ENCODE measurements around the gene MTHFSD.
A peak's percentile ranks its signal among the peaks of the same experiment; 100 is the strongest.

The MTHFSD gene

GRCh38 chr16:86567701-86568581 is 12.9 kb upstream of the MTHFSD start:
- peaks cover 0 to 38% (median 13%) of the 10 kb centered on the region in 11 experiments; a peak in 11 of 22 replicates for H4K20me1 ChIP-seq
- H3K4me1 ChIP-seq = peaks cover 16 to 38% (median 31%) of the 10 kb centered on the region in 10 experiments
- peak overlapping the region in 2 of 10 experiments; percentile 58 to 67; a peak in 3 of 20 replicates for H3K4me3 ChIP-seq
- no peaks in the 10 kb centered on the region for H3K36me3 ChIP-seq
- H3K9me3 ChIP-seq (replicated peaks in 1 of 11) = peaks cover 0 to 16% (median 0%) of the 10 kb centered on the region in 11 experiments; a peak in 4 of 22 replicates
- no peak overlapping the region for H3K9ac ChIP-seq
- H3K27me3 ChIP-seq = peaks cover 85 to 92% (median 88%) of the 10 kb centered on the region in 11 experiments
- H3K27ac ChIP-seq = no peak overlapping the region
- peak overlapping the region in 2 of 11 experiments; percentile 82 to 93; a peak in 4 of 22 replicates for H3K4me2 ChIP-seq
- TF ChIP-seq Cebpa-rat (IDR thresholded peaks at IDR 0.05) = no peak

GRCh38 chr16:86566966-86567700 is 12.1 kb upstream of the MTHFSD start:
- H3K27me3 ChIP-seq = peaks cover 82 to 84% (median 83%) of the 10 kb centered on the region in 11 experiments
- peak overlapping the region; percentile 46 to 73 (median 63) for H3K4me3 ChIP-seq
- peak overlapping the region in 7 of 11 experiments; percentile 22 to 49 (median 44); a peak in 7 of 22 replicates for H3K9ac ChIP-seq
- H3K9me3 ChIP-seq (replicated peaks in 1 of 11) = peaks cover 0 to 16% (median 0%) of the 10 kb centered on the region in 11 experiments; a peak in 4 of 22 replicates
- H3K4me1 ChIP-seq = peaks cover 16 to 34% (median 30%) of the 10 kb centered on the region in 10 experiments
- H4K20me1 ChIP-seq = peaks cover 0 to 38% (median 13%) of the 10 kb centered on the region in 11 experiments; a peak in 11 of 22 replicates
- TF ChIP-seq Cebpa-rat (IDR thresholded peaks at IDR 0.05) = no peak
- H3K27ac ChIP-seq = no peak overlapping the region
- H3K4me2 ChIP-seq = peak overlapping the region; percentile 82 to 94 (median 92)
- no peaks in the 10 kb centered on the region for H3K36me3 ChIP-seq

GRCh38 chr16:86566601-86566965 is 11.5 kb upstream of the MTHFSD start, which contains the start of gene FOXC2:
FOXC2 (plus strand) TSS chr16:86566829; CDS start chr16:86567336, 507 bp downstream.
- Histone ChIP-seq H3K4me2 (peak within 1 kb of the TSS; percentile 82 to 94 (median 92)), H3K27ac (no peak within 1 kb of the TSS), H3K4me1 (peaks cover 13 to 28% (median 25%) of the 10 kb centered on the region in 10 experiments), H3K4me3 (peak within 1 kb of the TSS; percentile 46 to 73 (median 63)), H3K9me3 (replicated peaks in 1 of 11) (peaks cover 0 to 16% (median 0%) of the 10 kb centered on the region in 11 experiments; a peak in 4 of 22 replicates), H3K27me3 (peaks cover 77 to 78% (median 78%) of the 10 kb centered on the region in 11 experiments), H3K9ac (peak within 1 kb of the TSS in 7 of 11 experiments; percentile 22 to 49 (median 44); a peak in 7 of 22 replicates), H4K20me1 (peaks cover 0 to 38% (median 13%) of the 10 kb centered on the region in 11 experiments; a peak in 11 of 22 replicates), H3K36me3 (no peaks in the 10 kb centered on the region)
- no peak for TF ChIP-seq Cebpa-rat (IDR thresholded peaks at IDR 0.05)

GRCh38 chr16:86565644-86566511 is 10.8 kb upstream of the MTHFSD start:
- Histone ChIP-seq H3K27me3 (peaks cover 70 to 71% (median 71%) of the 10 kb centered on the region in 11 experiments), H3K4me3 (peak overlapping the region in 6 of 10 experiments; percentile 46 to 73 (median 62); a peak in 5 of 20 replicates)

GRCh38 chr16:86565181-86565631 is 10.2 kb upstream of the MTHFSD start:
- no peaks in the 10 kb centered on the region for H3K36me3 ChIP-seq
- no peak overlapping the region for H3K9ac ChIP-seq
- H3K27me3 ChIP-seq = peaks cover 64% of the 10 kb centered on the region in 11 experiments
- H4K20me1 ChIP-seq = peaks cover 0 to 38% (median 10%) of the 10 kb centered on the region in 11 experiments; a peak in 11 of 22 replicates
- no peak for TF ChIP-seq Cebpa-rat (IDR thresholded peaks at IDR 0.05)
- H3K27ac ChIP-seq = no peak overlapping the region
- peaks cover 0 to 16% (median 0%) of the 10 kb centered on the region in 11 experiments; a peak in 4 of 22 replicates for H3K9me3 ChIP-seq (replicated peaks in 1 of 11)
- H3K4me2 ChIP-seq = no peak overlapping the region
- peaks cover 0 to 15% (median 12%) of the 10 kb centered on the region in 10 experiments; a peak in 13 of 20 replicates for H3K4me1 ChIP-seq
- no peak overlapping the region for H3K4me3 ChIP-seq

More at GRCh38 chr16:86565644-86566511, 10.8 kb upstream of the MTHFSD start:
- H4K20me1 ChIP-seq = peaks cover 0 to 38% (median 10%) of the 10 kb centered on the region in 11 experiments; a peak in 11 of 22 replicates
- H3K27ac ChIP-seq = no peak overlapping the region
- peaks cover 0 to 16% (median 0%) of the 10 kb centered on the region in 11 experiments; a peak in 4 of 22 replicates for H3K9me3 ChIP-seq (replicated peaks in 1 of 11)
- H3K36me3 ChIP-seq = no peaks in the 10 kb centered on the region
- TF ChIP-seq Cebpa-rat (IDR thresholded peaks at IDR 0.05) = no peak
- H3K9ac ChIP-seq = no peak overlapping the region
- peak overlapping the region; percentile 82 to 94 (median 92); a peak in 17 of 22 replicates for H3K4me2 ChIP-seq
- peaks cover 6 to 21% (median 18%) of the 10 kb centered on the region in 10 experiments for H3K4me1 ChIP-seq

GRCh38 chr16:86563469-86564345 is 8.7 kb upstream of the MTHFSD start:
- peaks cover 0 to 16% (median 0%) of the 10 kb centered on the region in 11 experiments; a peak in 4 of 22 replicates for H3K9me3 ChIP-seq (replicated peaks in 1 of 11)
- H3K27ac ChIP-seq = no peak overlapping the region
- H3K36me3 ChIP-seq = no peaks in the 10 kb centered on the region
- H3K9ac ChIP-seq = peak overlapping the region in 8 of 11 experiments; percentile 33 to 64 (median 42); a peak in 12 of 22 replicates
- peaks cover 0 to 35% (median 10%) of the 10 kb centered on the region in 11 experiments; a peak in 11 of 22 replicates for H4K20me1 ChIP-seq
- H3K4me3 ChIP-seq = peak overlapping the region in 2 of 10 experiments; percentile 16; a peak in 3 of 20 replicates
- H3K4me2 ChIP-seq = peak overlapping the region; percentile 6 to 86 (median 63); a peak in 21 of 22 replicates
- H3K27me3 ChIP-seq = peaks cover 49% of the 10 kb centered on the region in 11 experiments
- TF ChIP-seq Cebpa-rat (IDR thresholded peaks at IDR 0.05) = no peak
- peaks cover 0 to 15% (median 12%) of the 10 kb centered on the region in 10 experiments; a peak in 13 of 20 replicates for H3K4me1 ChIP-seq

GRCh38 chr16:86562356-86562755 is 7.3 kb upstream of the MTHFSD start:
- Histone ChIP-seq H3K36me3 (no peaks in the 10 kb centered on the region), H3K4me1 (peaks cover 0 to 15% (median 12%) of the 10 kb centered on the region in 10 experiments; a peak in 13 of 20 replicates), H4K20me1 (peaks cover 0 to 22% (median 3%) of the 10 kb centered on the region in 11 experiments; a peak in 7 of 22 replicates), H3K4me3 (no peak overlapping the region), H3K27me3 (peaks cover 35 to 36% (median 36%) of the 10 kb centered on the region in 11 experiments), H3K9me3 (replicated peaks in 1 of 11) (peaks cover 0 to 10% (median 0%) of the 10 kb centered on the region in 11 experiments; a peak in 4 of 22 replicates), H3K9ac (no peak overlapping the region), H3K4me2 (no peak overlapping the region), H3K27ac (no peak overlapping the region)
- TF ChIP-seq Cebpa-rat (IDR thresholded peaks at IDR 0.05) = no peak

All from BLaER1 treated with 17β-estradiol and CSF1 and Interleukin-3, amounts not matched to agents 10 nM and 100 nM (cell line).